SU-DHL-6 (cell line): ENCODE measurements around the gene NMS.

Experiments
- H2AFZ ChIP-seq: fragments of 200-600 bp; sonication (generic); 2 replicates; pipeline ENCODE4 v1.6.1; 2014; ENCODE audit warnings: low read depth, mild to moderate bottlenecking, moderate library complexity, mixed read lengths, antibody characterized with exemption, low read length; ENCODE audit not compliant: severe bottlenecking
- H3F3A ChIP-seq: fragments of 200-600 bp; shearing (Covaris generic); 2 replicates; pipeline ENCODE4 v1.6.0; 2016; ENCODE audit warnings: antibody characterized with exemption, mild to moderate bottlenecking; ENCODE audit not compliant: insufficient read depth
- H3K27ac ChIP-seq: fragments of 200-600 bp; sonication (generic); 2 replicates; pipeline ENCODE4 v1.5.1; 2016; ENCODE audit warnings: low read depth, mild to moderate bottlenecking, low read length, moderate library complexity, mixed read lengths
- H3K27me3 ChIP-seq: fragments of 200-600 bp; sonication (generic), shearing (Covaris generic); 2 replicates; pipeline ENCODE4 v1.6.0; 2014; ENCODE audit warnings: mild to moderate bottlenecking, low read length
- H3K36me3 ChIP-seq: fragments of 200-600 bp; sonication (generic); 2 replicates; pipeline ENCODE4 v1.6.1; 2014; ENCODE audit warnings: mild to moderate bottlenecking, low read length, mixed read lengths
- H3K4me2 ChIP-seq: fragments of 300-600, 200-600 bp; shearing (Covaris generic), sonication (generic); 2 replicates; pipeline ENCODE4 v1.6.0; 2014; ENCODE audit warnings: low read length, low read depth, mild to moderate bottlenecking; ENCODE audit not compliant: poor library complexity, severe bottlenecking
- H3K4me3 ChIP-seq: fragments of 200-600 bp; sonication (generic); 2 replicates; pipeline ENCODE4 v1.5.1; 2014; ENCODE audit warnings: antibody characterized with exemption, low read length, mild to moderate bottlenecking, mixed read lengths; ENCODE audit not compliant: insufficient read depth, poor library complexity, severe bottlenecking
- H3K79me2 ChIP-seq: fragments of 200-600 bp; sonication (generic); 2 replicates; pipeline ENCODE4 v1.6.1; 2014; ENCODE audit warnings: mild to moderate bottlenecking, low read length, moderate library complexity; ENCODE audit not compliant: insufficient read depth
- H3K9ac ChIP-seq: fragments of 200-600 bp; sonication (generic); 2 replicates; pipeline ENCODE4 v1.7.0; 2014; ENCODE audit warnings: mild to moderate bottlenecking, low read length
- H3K9me2 ChIP-seq: fragments of 200-600 bp; sonication (generic); replicated peaks from 2 replicates; pipeline ENCODE4 v1.6.1; 2014; ENCODE audit warnings: low read length; ENCODE audit not compliant: insufficient read depth
- H3K9me3 ChIP-seq: fragments of 200-600 bp; sonication (generic); 2 replicates; pipeline ENCODE4 v1.6.1; 2014; ENCODE audit warnings: low read length, mixed read lengths; ENCODE audit not compliant: insufficient read depth
- H4K20me1 ChIP-seq: fragments of 200-600 bp; sonication (generic); 2 replicates; pipeline ENCODE4 v1.6.1; 2014; ENCODE audit warnings: low read depth, mild to moderate bottlenecking, antibody characterized with exemption, low read length, moderate library complexity, mixed read lengths
- EZH2phosphoT487 ChIP-seq: fragments of 200-600 bp; sonication (generic), shearing (Covaris generic); conservative IDR thresholded peaks from 2 replicates; pipeline ENCODE4 v1.6.1; 2018; ENCODE audit warnings: mild to moderate bottlenecking, antibody characterized with exemption, low read length, moderate library complexity, mixed read lengths
- TF ChIP-seq, protein P1 (sequence below): fragments of 200-600 bp; sonication (generic); IDR thresholded peaks from one replicate; pipeline ENCODE4 v1.5.1; 2017; ENCODE audit warnings: antibody characterized with exemption, mild to moderate bottlenecking, low read length, moderate library complexity; ENCODE audit not compliant: insufficient read depth, poor library complexity, severe bottlenecking

NMS gene

DNA sequence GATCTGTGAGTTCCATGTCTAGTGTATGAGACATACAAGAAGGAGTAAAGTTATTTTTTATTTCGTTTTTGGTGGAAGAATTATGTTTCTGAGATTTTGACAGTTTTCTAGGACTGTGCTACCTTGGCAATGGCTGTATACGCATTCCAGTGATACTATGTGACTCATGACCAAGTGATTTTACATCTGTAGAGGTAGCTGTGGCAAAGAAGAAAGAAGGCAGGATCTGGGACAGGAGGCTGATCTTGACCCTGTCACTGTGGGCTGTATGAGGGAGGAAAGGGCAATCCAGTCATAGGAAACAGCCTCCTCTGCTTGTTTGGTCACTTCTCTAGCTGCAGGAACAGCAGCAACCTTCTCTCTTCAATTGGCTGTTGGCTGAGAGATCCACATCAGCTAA is 48.5 kb downstream of the NMS start:
- no peak overlapping the region for H3K4me2 ChIP-seq
- no peaks in the 10 kb centered on the region for H3K27me3 ChIP-seq
- H3K9ac ChIP-seq = no peak overlapping the region
- H3K27ac ChIP-seq = no peak overlapping the region
- no peak overlapping the region for H2AFZ ChIP-seq
- H3K9me2 ChIP-seq = no peaks in the 10 kb centered on the region
- H4K20me1 ChIP-seq = no peaks in the 10 kb centered on the region
- no peaks in the 10 kb centered on the region for H3K9me3 ChIP-seq
- no peaks in the 10 kb centered on the region for H3K79me2 ChIP-seq
- no peaks in the 10 kb centered on the region for H3F3A ChIP-seq
- H3K36me3 ChIP-seq = no peaks in the 10 kb centered on the region
- TF ChIP-seq, protein P1, sequence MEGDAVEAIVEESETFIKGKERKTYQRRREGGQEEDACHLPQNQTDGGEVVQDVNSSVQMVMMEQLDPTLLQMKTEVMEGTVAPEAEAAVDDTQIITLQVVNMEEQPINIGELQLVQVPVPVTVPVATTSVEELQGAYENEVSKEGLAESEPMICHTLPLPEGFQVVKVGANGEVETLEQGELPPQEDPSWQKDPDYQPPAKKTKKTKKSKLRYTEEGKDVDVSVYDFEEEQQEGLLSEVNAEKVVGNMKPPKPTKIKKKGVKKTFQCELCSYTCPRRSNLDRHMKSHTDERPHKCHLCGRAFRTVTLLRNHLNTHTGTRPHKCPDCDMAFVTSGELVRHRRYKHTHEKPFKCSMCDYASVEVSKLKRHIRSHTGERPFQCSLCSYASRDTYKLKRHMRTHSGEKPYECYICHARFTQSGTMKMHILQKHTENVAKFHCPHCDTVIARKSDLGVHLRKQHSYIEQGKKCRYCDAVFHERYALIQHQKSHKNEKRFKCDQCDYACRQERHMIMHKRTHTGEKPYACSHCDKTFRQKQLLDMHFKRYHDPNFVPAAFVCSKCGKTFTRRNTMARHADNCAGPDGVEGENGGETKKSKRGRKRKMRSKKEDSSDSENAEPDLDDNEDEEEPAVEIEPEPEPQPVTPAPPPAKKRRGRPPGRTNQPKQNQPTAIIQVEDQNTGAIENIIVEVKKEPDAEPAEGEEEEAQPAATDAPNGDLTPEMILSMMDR = no peak
- TF ChIP-seq EZH2phosphoT487 = no peak
- no peak overlapping the region for H3K4me3 ChIP-seq

DNA sequence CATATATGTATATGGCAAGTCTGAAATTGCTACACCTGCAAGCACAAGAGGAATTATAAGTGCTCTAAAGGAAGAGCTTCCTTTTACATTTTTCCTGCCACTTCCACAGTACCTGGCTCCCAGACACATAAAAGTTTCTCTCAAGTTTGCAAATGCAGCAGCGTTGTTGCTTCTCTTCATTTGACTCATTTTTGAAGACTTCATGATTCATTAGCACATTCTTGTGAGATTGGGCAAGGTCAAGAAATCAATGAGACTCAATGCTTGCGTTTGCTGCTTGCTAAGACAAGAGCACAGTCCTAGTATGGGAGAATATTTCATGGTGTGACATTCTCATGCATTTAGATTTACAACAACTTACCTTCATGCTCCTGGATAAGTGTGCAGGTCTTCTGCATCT is 49.9 kb downstream of the NMS start:
- no peak for TF ChIP-seq EZH2phosphoT487
- TF ChIP-seq, protein P1 = no peak
- no peaks in the 10 kb centered on the region for H3K9me3 ChIP-seq
- H3K36me3 ChIP-seq = no peaks in the 10 kb centered on the region
- no peaks in the 10 kb centered on the region for H3K9me2 ChIP-seq
- no peaks in the 10 kb centered on the region for H4K20me1 ChIP-seq
- no peaks in the 10 kb centered on the region for H3K79me2 ChIP-seq
- no peak overlapping the region for H2AFZ ChIP-seq
- H3K9ac ChIP-seq = no peak overlapping the region
- no peak overlapping the region for H3K27ac ChIP-seq
- no peak overlapping the region for H3K4me2 ChIP-seq
- H3K4me3 ChIP-seq = no peak overlapping the region
- no peaks in the 10 kb centered on the region for H3K27me3 ChIP-seq
- H3F3A ChIP-seq = no peaks in the 10 kb centered on the region

DNA sequence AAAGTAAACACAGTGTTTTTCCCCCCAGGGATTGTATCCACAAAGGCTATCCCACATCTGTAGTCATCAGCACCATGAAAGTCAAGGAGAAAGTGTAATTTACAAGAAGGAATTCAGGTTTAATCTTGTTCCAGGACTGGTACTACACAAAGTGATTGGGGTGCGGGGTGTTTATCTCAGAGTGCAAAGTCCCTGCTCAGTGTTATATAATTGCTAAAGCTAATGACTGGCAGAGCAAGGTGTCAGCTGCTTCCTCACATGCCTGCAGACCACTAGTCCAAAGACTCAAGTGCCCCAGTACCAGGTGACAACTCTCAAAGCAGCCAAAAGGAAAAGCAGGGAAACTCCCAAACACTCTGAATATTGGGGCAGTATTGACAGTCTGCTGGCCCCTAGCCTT is 52.1 kb downstream of the NMS start:
- H3K9me3 ChIP-seq = no peaks in the 10 kb centered on the region
- no peak overlapping the region for H3K4me3 ChIP-seq
- H3F3A ChIP-seq = no peaks in the 10 kb centered on the region
- H3K27ac ChIP-seq = no peak overlapping the region
- H4K20me1 ChIP-seq = no peaks in the 10 kb centered on the region
- no peak for TF ChIP-seq EZH2phosphoT487
- TF ChIP-seq, protein P1 = no peak
- no peak overlapping the region for H2AFZ ChIP-seq
- no peaks in the 10 kb centered on the region for H3K27me3 ChIP-seq
- no peak overlapping the region for H3K4me2 ChIP-seq
- H3K9ac ChIP-seq = no peak overlapping the region
- H3K79me2 ChIP-seq = no peaks in the 10 kb centered on the region
- H3K9me2 ChIP-seq = no peaks in the 10 kb centered on the region
- no peaks in the 10 kb centered on the region for H3K36me3 ChIP-seq
